Erythroblast (primary cell): ENCODE measurements around the gene TGM2.

Experiments used
- DNase-seq, 2 experiments: peaks; one replicate each; lab custom pipeline; 2025; lab: John Stamatoyannopoulos, UW
- GATA1 ChIP-seq: IDR thresholded peaks from 2 replicates; pipeline ENCODE4 v1.6.1; 2011; ENCODE audit warnings: low read depth, mild to moderate bottlenecking, control low read depth, low read length, moderate library complexity
- POLR2A ChIP-seq: IDR thresholded peaks from 2 replicates; pipeline ENCODE4 v1.6.1; 2011; ENCODE audit warnings: mild to moderate bottlenecking, low read length

Gene TGM2

GRCh38 chr20:38165966-38166702 lies 1.1 kb upstream of the TGM2 start:
- no peak for TF ChIP-seq POLR2A
- TF ChIP-seq GATA1 = no peak
- no peak for DNase-seq

- no peak for DNase-seq
- TF ChIP-seq GATA1 (no peak), POLR2A (no peak)
These were observed 414 bp downstream of the TGM2 start for GRCh38 chr20:38164624-38165088.

- peak in 1 of 2 experiments; percentile 38 for DNase-seq
- TF ChIP-seq POLR2A = no peak
- no peak for TF ChIP-seq GATA1
These were observed 1.0 kb downstream of the TGM2 start for GRCh38 chr20:38164069-38164468.

GRCh38 chr20:38162878-38163875 lies 1.9 kb downstream of the TGM2 start:
- DNase-seq = peak in 1 of 2 experiments; percentile 31

GRCh38 chr20:38162149-38162548 lies 2.9 kb downstream of the TGM2 start:
- TF ChIP-seq GATA1 = no peak
- no peak for TF ChIP-seq POLR2A

More at GRCh38 chr20:38162878-38163875, 1.9 kb downstream of the TGM2 start:
- TF ChIP-seq GATA1 (no peak), POLR2A (no peak)

GRCh38 chr20:38161412-38161774 lies 3.7 kb downstream of the TGM2 start:
- no peak for DNase-seq
- TF ChIP-seq POLR2A (no peak), GATA1 (no peak)

More at GRCh38 chr20:38162149-38162548, 2.9 kb downstream of the TGM2 start:
- peak in 1 of 2 experiments; percentile 28 for DNase-seq

- peak; percentile 47 for TF ChIP-seq POLR2A
- TF ChIP-seq GATA1 = peak; percentile 96
- peak; percentile 92 to 97 for DNase-seq
These were observed 4.9 kb downstream of the TGM2 start for GRCh38 chr20:38159957-38160756.

GRCh38 chr20:38159566-38159956 lies 5.5 kb downstream of the TGM2 start:
- DNase-seq = peak; percentile 89 to 92
- no peak for TF ChIP-seq GATA1
- TF ChIP-seq POLR2A = peak; percentile 27

GRCh38 chr20:38158701-38159351 lies 6.2 kb downstream of the TGM2 start:
- TF ChIP-seq GATA1 (no peak), POLR2A (no peak)

GRCh38 chr20:38157635-38158495 lies 7.2 kb downstream of the TGM2 start:
- DNase-seq = peak in 1 of 2 experiments; percentile 30
- TF ChIP-seq POLR2A = no peak
- TF ChIP-seq GATA1 = no peak

More at GRCh38 chr20:38158701-38159351, 6.2 kb downstream of the TGM2 start:
- peak; percentile 59 to 79 for DNase-seq

GRCh38 chr20:38156888-38157634 lies 8.0 kb downstream of the TGM2 start:
- TF ChIP-seq GATA1 (no peak), POLR2A (no peak)
- DNase-seq = no peak
